Spleen (tissue), 11 donors: Measurements from ENCODE around the gene XIRP2. TPM values are rescaled to one million over a fixed set of nuclear protein-coding genes. Genes with fewer than 3 reads are reported as not detected.

Source experiments
- DNase-seq: peaks from one replicate; pipeline ENCODE4 v3.0.0-alpha.2; 2020
- H3K27ac ChIP-seq, 8 donors: fragments of 200-600 bp; sonication (generic) in 7 of 8; 1 replicate in 4 of 8; 2 replicates in 4 of 8; pipeline versions ENCODE4 v1.5.0 to v1.8.0; 2016 to 2021; ENCODE audit warnings: inconsistent platforms in 4 of 8, mild to moderate bottlenecking in 4 of 8, moderate library complexity in 1 of 8
- H3K27me3 ChIP-seq, 7 donors: fragments of 200-600 bp; sonication (generic) in 6 of 7; replicated peaks in 1 of 7; 1 replicate in 4 of 7; 2 replicates in 3 of 7; pipeline versions ENCODE4 v1.5.0 to v1.8.0; 2016 to 2021; ENCODE audit warnings: inconsistent platforms in 3 of 7, mild to moderate bottlenecking in 1 of 7
- H3K36me3 ChIP-seq, 6 donors: fragments of 200-600 bp; sonication (generic) in 5 of 6; 1 replicate in 4 of 6; 2 replicates in 2 of 6; pipeline versions ENCODE4 v1.5.0 to v1.8.0; 2016 to 2021; ENCODE audit warnings: inconsistent platforms in 2 of 6
- H3K4me1 ChIP-seq, 6 donors: fragments of 200-600 bp; sonication (generic) in 5 of 6; 1 replicate in 3 of 6; 2 replicates in 3 of 6; pipeline versions ENCODE4 v1.5.0 to v1.8.0; 2016 to 2021; ENCODE audit warnings: inconsistent platforms in 3 of 6
- H3K4me3 ChIP-seq, 8 donors: fragments of 200-600 bp; sonication (generic) in 7 of 8; 1 replicate in 4 of 8; 2 replicates in 4 of 8; pipeline versions ENCODE4 v1.5.0 to v1.8.0; 2016 to 2021; ENCODE audit warnings: inconsistent platforms in 4 of 8, mild to moderate bottlenecking in 4 of 8, moderate library complexity in 2 of 8
- H3K9me3 ChIP-seq, 8 donors: fragments of 200-600 bp; sonication (generic) in 7 of 8; 1 replicate in 4 of 8; 2 replicates in 4 of 8; pipeline versions ENCODE4 v1.5.0 to v1.8.0; 2016 to 2021; ENCODE audit warnings: inconsistent platforms in 4 of 8
- CTCF ChIP-seq, 11 experiments: fragments of 200-600 bp in 7 of 11; fragments of 450-650 bp in 4 of 11; sonication (generic) in 4 of 11; IDR thresholded peaks in 8 of 11; conservative IDR thresholded peaks in 3 of 11; 1 replicate in 7 of 11; 2 replicates in 4 of 11; pipeline versions ENCODE4 v1.4.0 to v1.8.0; 2016 to 2021; ENCODE audit warnings: antibody characterized with exemption in 11 of 11, inconsistent platforms in 4 of 11, mild to moderate bottlenecking in 1 of 11
- POLR2A ChIP-seq, 3 donors: fragments of 450-650 bp; IDR thresholded peaks; one replicate each; pipeline ENCODE4 v1.5.1; 2017; ENCODE audit warnings: antibody characterized with exemption in 3 of 3, mild to moderate bottlenecking in 1 of 3
- POLR2AphosphoS5 ChIP-seq, 3 donors: sonication (generic); formaldehyde crosslinking; IDR thresholded peaks; one replicate each; pipeline ENCODE4 v1.5.1; 2017; ENCODE audit warnings: antibody characterized with exemption in 3 of 3
- WGBS, 5 donors: extraction: QIAGEN DNeasy Blood & Tissue Kit in 3 of 5; methylation state at CpG; one replicate each; pipeline versions ENCODE4 v1.1.5 to v1.1.7; 2013 to 2018; 5-methylcytosine and 5-hydroxymethylcytosine counted together
- intact Hi-C: fragments of 100-400 bp; cut with DNase I; formaldehyde crosslinking; loops from one replicate; pipeline ENCODE4 v1.15.0; 2023; ENCODE audit warnings: low total_unique reads
- polyA plus RNA-seq, 3 donors: library from polyadenylated mRNA; stranded (reverse); fragments of 200-250 nt; gene quantifications; one replicate each; pipeline ENCODE4 v1.2.1, GENCODE V29; 2013
- total RNA-seq, 7 donors: library from RNA; depleted of rRNA in 3 of 7; stranded (reverse); fragments of >200 nt in 3 of 7; fragmentation: NEBNext Ultra II Directional in 4 of 7; extraction: Animal tissue kit (Norgen Biotek cat#: 25700) in 4 of 7; gene quantifications; one replicate each; pipeline versions ENCODE4 v1.1.0 to v1.2.1, GENCODE V29; 2016 to 2021
- donor health status: healthy with polysubstance abuse.
- donor health status: DM: no; HTN: no; CAD: no; lungs with moderate emphysema.
- donor health status: DM: no; HTN: no; CAD: no.
- donor health status: Bipolar disorder and iron deficiency.
- donor health status: healthy.
- donor health status: DM: no; HTN: no; CAD: no.
- donor health status: DM: yes; HTN: yes; CAD: no.

Gene XIRP2
- total and polyA plus RNA-seq, 10 donors, result 0.10 to 3.2 (median 0.47) TPM

DNA sequence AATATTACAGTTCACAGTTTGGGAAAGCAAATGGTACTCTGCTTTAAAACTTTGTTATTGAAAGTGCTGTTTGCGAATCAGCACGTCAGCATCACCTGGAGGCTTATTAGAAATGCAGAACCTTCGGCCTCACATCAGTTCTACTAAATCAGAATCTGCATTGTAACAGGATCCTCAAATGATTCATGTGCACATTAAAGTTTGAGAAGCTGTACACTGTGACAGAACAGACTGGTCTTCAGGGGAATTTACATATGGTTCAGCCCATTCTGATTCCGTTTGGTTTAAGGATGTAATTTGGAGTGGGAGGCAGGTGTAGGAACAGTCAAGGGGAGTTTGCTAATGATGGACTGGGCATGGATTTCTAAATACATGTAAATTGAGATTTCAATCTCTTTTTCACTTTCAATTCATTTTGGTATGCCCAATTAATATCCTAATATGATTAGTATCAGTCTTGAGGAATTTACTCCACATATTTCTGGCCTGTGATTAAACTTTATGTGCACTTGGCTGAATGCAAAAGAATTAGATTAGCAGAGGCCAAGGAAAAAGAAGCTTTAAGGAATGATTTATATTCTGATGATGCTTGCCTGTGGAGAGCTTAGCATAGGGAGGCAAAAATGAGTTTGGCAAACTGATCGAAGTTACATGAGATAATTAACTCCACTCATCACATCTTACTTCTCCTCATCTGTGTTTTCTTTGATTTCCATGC, 248.8 kb downstream of the XIRP2 start:
- no peak for DNase-seq
- Histone ChIP-seq H3K4me3 (peak overlapping the region in 1 of 8 donors; percentile 37), H3K4me1 (no peaks in the 10 kb centered on the region), H3K27ac (no peak overlapping the region), H3K36me3 (no peaks in the 10 kb centered on the region), H3K27me3 (no peaks in the 10 kb centered on the region), H3K9me3 (no peaks in the 10 kb centered on the region)
- intact Hi-C loops, result no loop called here
- TF ChIP-seq POLR2AphosphoS5 (IDR thresholded peaks at IDR 0.05) (no peak), POLR2A (IDR thresholded peaks at IDR 0.05) (no peak), CTCF (IDR thresholded peaks at IDR 0.05 in 8 of 11, conservative IDR thresholded peaks at IDR 0.05 in 3 of 11) (no peak)
- WGBS, 5 donors, result 63 to 71% (median 68%) methylated on average over 5 of the region's 5 CpGs

- no peaks in the 10 kb centered on the region for H3K27me3 ChIP-seq
- no peaks in the 10 kb centered on the region for H3K4me1 ChIP-seq
- no peak for TF ChIP-seq CTCF (IDR thresholded peaks at IDR 0.05 in 8 of 11, conservative IDR thresholded peaks at IDR 0.05 in 3 of 11)
- TF ChIP-seq POLR2A (IDR thresholded peaks at IDR 0.05), result no peak
- TF ChIP-seq POLR2AphosphoS5 (IDR thresholded peaks at IDR 0.05), result no peak
- H3K9me3 ChIP-seq, result no peaks in the 10 kb centered on the region
- no peak for DNase-seq
- H3K4me3 ChIP-seq, result no peak overlapping the region
- 89 to 93% (median 90%) methylated on average over 6 of the region's 6 CpGs for WGBS, 5 donors
- no peaks in the 10 kb centered on the region for H3K36me3 ChIP-seq
- no peak overlapping the region for H3K27ac ChIP-seq
- intact Hi-C loops, result no loop called here
Observed at GRCh38 chr2:167140330-167140729, 252.1 kb downstream of the XIRP2 start.

- intact Hi-C loops, result no loop called here
- 64 to 86% (median 78%) methylated on average over 4 of the region's 4 CpGs for WGBS, 5 donors
- no peaks in the 10 kb centered on the region for H3K36me3 ChIP-seq
- no peaks in the 10 kb centered on the region for H3K9me3 ChIP-seq
- TF ChIP-seq POLR2AphosphoS5 (IDR thresholded peaks at IDR 0.05) (no peak), CTCF (IDR thresholded peaks at IDR 0.05 in 8 of 11, conservative IDR thresholded peaks at IDR 0.05 in 3 of 11) (no peak), POLR2A (IDR thresholded peaks at IDR 0.05) (no peak)
- no peak for DNase-seq
- H3K4me1 ChIP-seq, result no peaks in the 10 kb centered on the region
- H3K4me3 ChIP-seq, result no peak overlapping the region
- no peak overlapping the region for H3K27ac ChIP-seq
- H3K27me3 ChIP-seq, result no peaks in the 10 kb centered on the region
Observed at GRCh38 chr2:167140767-167141166, 252.5 kb downstream of the XIRP2 start.

DNA sequence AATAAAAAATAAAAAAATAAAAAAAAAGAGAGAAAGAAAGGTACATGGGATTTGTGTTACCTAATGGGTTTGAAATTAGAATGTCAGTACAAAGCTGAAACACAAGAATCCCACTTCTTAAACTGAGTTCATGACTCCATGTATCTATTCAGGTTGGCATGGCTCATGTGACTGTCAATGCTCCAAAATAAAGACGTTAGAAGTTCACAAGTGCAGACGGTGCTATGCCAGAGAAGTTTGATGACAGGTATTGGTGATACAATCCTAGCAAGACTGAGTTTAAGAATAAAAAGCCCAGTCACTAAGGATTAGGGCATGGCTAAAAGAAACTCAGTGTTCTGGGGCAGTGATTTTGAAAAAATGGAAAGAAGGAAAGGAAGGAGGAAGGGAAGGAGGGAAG, 254.3 kb downstream of the XIRP2 start:
- Histone ChIP-seq H3K27me3 (no peaks in the 10 kb centered on the region), H3K36me3 (no peaks in the 10 kb centered on the region), H3K9me3 (no peaks in the 10 kb centered on the region), H3K4me3 (no peak overlapping the region), H3K4me1 (no peaks in the 10 kb centered on the region), H3K27ac (no peak overlapping the region)
- TF ChIP-seq CTCF (IDR thresholded peaks at IDR 0.05 in 8 of 11, conservative IDR thresholded peaks at IDR 0.05 in 3 of 11) (no peak), POLR2A (IDR thresholded peaks at IDR 0.05) (no peak)
- no peak for DNase-seq
- intact Hi-C loops, result no loop called here
- 63 to 88% (median 78%) methylated on average over 2 of the region's 2 CpGs for WGBS, 5 donors
